GM21619 (cell line): Measurements from ENCODE around the gene TMPRSS11B.
"Not testable (repeated sequence)": the region's sequence is repeated elsewhere in the genome, so short reads cannot be mapped to it uniquely, and the experiment has no call there.

ENCODE experiments used
- ATAC-seq: cut with Tn5 transposase; IDR thresholded peaks from one replicate; pipeline ENCODE4 v1.9.1; 2021; ENCODE audit not compliant: unreplicated experiment

Gene TMPRSS11B

GRCh38 chr4:68228568-68228967, 16.9 kb downstream of the TMPRSS11B start:
- no peak for ATAC-seq

GRCh38 chr4:68218044-68218443, 27.4 kb downstream of the TMPRSS11B start:
- no peak for ATAC-seq

GRCh38 chr4:68216501-68216900, 29.0 kb downstream of the TMPRSS11B start:
- ATAC-seq: no peak

GRCh38 chr4:68209003-68209402, 36.5 kb downstream of the TMPRSS11B start:
- ATAC-seq: no peak

GRCh38 chr4:68194305-68194704, 51.2 kb downstream of the TMPRSS11B start:
- not testable (repeated sequence) for ATAC-seq

GRCh38 chr4:68193194-68193593, 52.3 kb downstream of the TMPRSS11B start:
- ATAC-seq: no peak

GRCh38 chr4:68187145-68187544, 58.3 kb downstream of the TMPRSS11B start:
- no peak for ATAC-seq

GRCh38 chr4:68184923-68185322, 60.6 kb downstream of the TMPRSS11B start:
- no peak for ATAC-seq

- ATAC-seq: no peak
Observed at GRCh38 chr4:68183417-68183816, 62.1 kb downstream of the TMPRSS11B start.

- no peak for ATAC-seq
Observed at GRCh38 chr4:68182382-68182820, 63.1 kb downstream of the TMPRSS11B start.

- ATAC-seq: no peak
Observed at GRCh38 chr4:68180849-68181526, 64.5 kb downstream of the TMPRSS11B start.

GRCh38 chr4:68176904-68177303, 68.6 kb downstream of the TMPRSS11B start:
- no peak for ATAC-seq
